GM23338 (cell line): Measurements from ENCODE around the gene FGD4. TPM values are rescaled to one million over a fixed set of nuclear protein-coding genes. Genes with fewer than 3 reads are reported as not detected.

Experiments used
- ATAC-seq: fragments of 200-7000 bp; cut with Tn5 transposase; 3 replicates; pipeline ENCODE4 v1.9.1; 2020
- DNase-seq: peaks from one replicate; pipeline ENCODE4 v3.0.0-alpha.2; 2015; ENCODE audit warnings: low spot score
- H2AFZ ChIP-seq: fragments of 200-600 bp; sonication (generic); 2 replicates; pipeline ENCODE4 v1.8.0; 2016; ENCODE audit warnings: antibody characterized with exemption, mild to moderate bottlenecking, moderate library complexity
- H3F3A ChIP-seq: fragments of 200-600 bp; sonication (generic); replicated peaks from 2 replicates; pipeline ENCODE4 v1.8.0; 2017; ENCODE audit warnings: antibody characterized with exemption, mixed run types, low read depth
- H3K27ac ChIP-seq: fragments of 200-600 bp; sonication (generic); 2 replicates; pipeline ENCODE4 v1.6.1; 2016; ENCODE audit warnings: low read depth
- H3K27me3 ChIP-seq: fragments of 200-600 bp; sonication (generic); 2 replicates; pipeline ENCODE4 v1.8.0; 2016; ENCODE audit warnings: mild to moderate bottlenecking, mixed run types, moderate library complexity; ENCODE audit not compliant: insufficient read depth
- H3K36me3 ChIP-seq: fragments of 200-600 bp; sonication (generic); 2 replicates; pipeline ENCODE4 v1.8.0; 2016; ENCODE audit warnings: mild to moderate bottlenecking; ENCODE audit not compliant: insufficient read depth
- H3K4me1 ChIP-seq: fragments of 200-600 bp; sonication (generic); 2 replicates; pipeline ENCODE4 v1.8.0; 2016; ENCODE audit warnings: mild to moderate bottlenecking, moderate library complexity; ENCODE audit not compliant: insufficient read depth
- H3K4me2 ChIP-seq: fragments of 200-600 bp; sonication (generic); 2 replicates; pipeline ENCODE4 v1.7.1; 2017; ENCODE audit warnings: mixed run types
- H3K4me3 ChIP-seq: fragments of 200-600 bp; sonication (generic); 2 replicates; pipeline ENCODE4 v1.6.1; 2016; ENCODE audit warnings: mixed run types
- H3K79me2 ChIP-seq: fragments of 200-600 bp; sonication (generic); replicated peaks from 2 replicates; pipeline ENCODE4 v1.8.0; 2017; ENCODE audit warnings: mild to moderate bottlenecking; ENCODE audit not compliant: insufficient read depth
- H3K9me2 ChIP-seq: fragments of 200-600 bp; sonication (generic); 2 replicates; pipeline ENCODE4 v1.8.0; 2017; ENCODE audit not compliant: insufficient read depth
- H4K20me1 ChIP-seq: fragments of 200-600 bp; sonication (generic); replicated peaks from 2 replicates; pipeline ENCODE4 v1.8.0; 2017; ENCODE audit warnings: mild to moderate bottlenecking; ENCODE audit not compliant: insufficient read depth
- H3K27ac Mint-ChIP-seq: 2 replicates; pipeline ENCODE4 v1.8.0; 2020; ENCODE audit warnings: inconsistent platforms, mild to moderate bottlenecking, moderate library complexity, mixed read lengths
- H3K27me3 Mint-ChIP-seq: 3 replicates; pipeline ENCODE4 v1.8.0; 2022; ENCODE audit warnings: low read depth, mild to moderate bottlenecking, moderate library complexity, mixed read lengths, inconsistent platforms; ENCODE audit not compliant: insufficient read depth, poor library complexity
- H3K36me3 Mint-ChIP-seq: 3 replicates; pipeline ENCODE4 v1.8.0; 2021; ENCODE audit warnings: low read depth, mild to moderate bottlenecking, inconsistent platforms, moderate library complexity, mixed read lengths
- H3K4me1 Mint-ChIP-seq: 3 replicates; pipeline ENCODE4 v1.8.0; 2020; ENCODE audit warnings: mild to moderate bottlenecking, inconsistent platforms, mixed read lengths
- H3K4me3 Mint-ChIP-seq: 3 replicates; pipeline ENCODE4 v1.8.0; 2021; ENCODE audit warnings: moderate library complexity, mild to moderate bottlenecking, inconsistent platforms, mixed read lengths
- H3K9me3 Mint-ChIP-seq: 3 replicates; pipeline ENCODE4 v1.8.0; 2020; ENCODE audit warnings: moderate library complexity, mild to moderate bottlenecking, inconsistent platforms, mixed read lengths
- CREB1 ChIP-seq: fragments of 250-450 bp; sonication (Bioruptor Pico); IDR thresholded peaks from 2 replicates; pipeline ENCODE4 v1.5.0; 2020; ENCODE audit warnings: low read depth, mild to moderate bottlenecking, moderate library complexity
- EZH2phosphoT487 ChIP-seq: fragments of 200-600 bp; sonication (generic); IDR thresholded peaks from one replicate; pipeline ENCODE4 v1.8.1; 2018; ENCODE audit warnings: antibody characterized with exemption; ENCODE audit not compliant: unreplicated experiment
- JUNB ChIP-seq: IDR thresholded peaks from one replicate; pipeline ENCODE4 v1.6.1; 2016; ENCODE audit warnings: antibody characterized with exemption; ENCODE audit not compliant: unreplicated experiment
- POLR2AphosphoS5 ChIP-seq: IDR thresholded peaks from 2 replicates; pipeline ENCODE4 v1.6.1; 2016; ENCODE audit warnings: antibody characterized with exemption, low read depth
- polyA plus RNA-seq: library from polyadenylated mRNA; unstranded; fragments of >200 nt; fragmentation: Nextera tagmentation; extraction: Ambion mirVana; gene quantifications from 2 replicates; pipeline ENCODE4 v1.2.1, GENCODE V29; 2016
- total RNA-seq: library from RNA; depleted of rRNA; stranded (reverse); fragments of >200 nt; shearing (Covaris generic); gene quantifications from 2 replicates; pipeline ENCODE4 v1.2.3, GENCODE V29; 2014
- TF ChIP-seq, protein P1 (sequence below): IDR thresholded peaks from one replicate; pipeline ENCODE4 v1.6.1; 2018; ENCODE audit warnings: antibody characterized with exemption; ENCODE audit not compliant: unreplicated experiment
- TF ChIP-seq, protein P2 (sequence below), 2 experiments: fragments of 200-600 bp in 1 of 2; sonication (generic) in 1 of 2; conservative IDR thresholded peaks; 2 replicates each; pipeline versions ENCODE4 v1.5.1 to v1.6.1; 2016 to 2017; ENCODE audit warnings: antibody characterized with exemption in 2 of 2, low read depth in 2 of 2, mild to moderate bottlenecking in 2 of 2, moderate library complexity in 1 of 2
- TF ChIP-seq, protein P3 (sequence below): fragments of 250-450 bp; sonication (Bioruptor Pico); IDR thresholded peaks from 2 replicates; pipeline ENCODE4 v1.5.0; 2020; ENCODE audit warnings: mild to moderate bottlenecking, moderate library complexity
- TF ChIP-seq, protein P4 (sequence below): IDR thresholded peaks from 2 replicates; pipeline ENCODE4 v1.6.1; 2016; ENCODE audit warnings: antibody characterized with exemption

Gene FGD4
- total and polyA plus RNA-seq, 2 experiments from 2014 or later: 24.3 to 54.3 TPM

DNA sequence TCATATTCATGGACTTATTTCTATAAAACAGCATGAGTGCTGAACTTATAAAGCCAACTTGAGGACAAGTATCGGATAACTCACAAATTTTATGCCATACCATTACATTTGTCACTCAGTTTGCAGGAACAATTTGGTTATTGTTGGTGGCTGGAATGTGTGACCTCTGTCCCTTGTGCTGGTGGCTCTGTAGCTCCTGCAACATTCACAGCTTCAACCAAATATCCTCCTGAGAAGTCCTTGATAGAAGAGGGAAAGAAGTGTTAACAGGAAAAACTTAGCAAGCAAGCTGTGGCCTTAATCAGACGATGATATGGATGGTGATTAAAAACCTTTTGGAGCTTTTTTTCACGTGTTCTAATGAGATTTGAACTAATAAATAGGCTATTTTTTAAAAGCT lies 218.8 kb downstream of the FGD4 start:
- Histone ChIP-seq H3K4me2 (no peak overlapping the region), H3K4me3 (no peak overlapping the region), H3K36me3 (peaks cover 10% of the 10 kb centered on the region; the same call in 1 of the 2 replicates), H3K79me2 (no peaks in the 10 kb centered on the region; the same call in 1 of the 2 replicates), H3F3A (peaks cover 10% of the 10 kb centered on the region; the same call in 1 of the 2 replicates), H4K20me1 (peaks cover 9% of the 10 kb centered on the region), H2AFZ (no peak overlapping the region), H3K27me3 (no peaks in the 10 kb centered on the region), H3K9me2 (no peaks in the 10 kb centered on the region), H3K27ac (no peak overlapping the region), H3K4me1 (no peaks in the 10 kb centered on the region)
- ATAC-seq (no peak), DNase-seq (no peak)
- no peaks in the 10 kb centered on the region for H3K27me3 Mint-ChIP-seq
- H3K4me3 Mint-ChIP-seq: no peak overlapping the region
- TF ChIP-seq CREB1: no peak
- no peak for TF ChIP-seq JUNB
- TF ChIP-seq, protein P1, sequence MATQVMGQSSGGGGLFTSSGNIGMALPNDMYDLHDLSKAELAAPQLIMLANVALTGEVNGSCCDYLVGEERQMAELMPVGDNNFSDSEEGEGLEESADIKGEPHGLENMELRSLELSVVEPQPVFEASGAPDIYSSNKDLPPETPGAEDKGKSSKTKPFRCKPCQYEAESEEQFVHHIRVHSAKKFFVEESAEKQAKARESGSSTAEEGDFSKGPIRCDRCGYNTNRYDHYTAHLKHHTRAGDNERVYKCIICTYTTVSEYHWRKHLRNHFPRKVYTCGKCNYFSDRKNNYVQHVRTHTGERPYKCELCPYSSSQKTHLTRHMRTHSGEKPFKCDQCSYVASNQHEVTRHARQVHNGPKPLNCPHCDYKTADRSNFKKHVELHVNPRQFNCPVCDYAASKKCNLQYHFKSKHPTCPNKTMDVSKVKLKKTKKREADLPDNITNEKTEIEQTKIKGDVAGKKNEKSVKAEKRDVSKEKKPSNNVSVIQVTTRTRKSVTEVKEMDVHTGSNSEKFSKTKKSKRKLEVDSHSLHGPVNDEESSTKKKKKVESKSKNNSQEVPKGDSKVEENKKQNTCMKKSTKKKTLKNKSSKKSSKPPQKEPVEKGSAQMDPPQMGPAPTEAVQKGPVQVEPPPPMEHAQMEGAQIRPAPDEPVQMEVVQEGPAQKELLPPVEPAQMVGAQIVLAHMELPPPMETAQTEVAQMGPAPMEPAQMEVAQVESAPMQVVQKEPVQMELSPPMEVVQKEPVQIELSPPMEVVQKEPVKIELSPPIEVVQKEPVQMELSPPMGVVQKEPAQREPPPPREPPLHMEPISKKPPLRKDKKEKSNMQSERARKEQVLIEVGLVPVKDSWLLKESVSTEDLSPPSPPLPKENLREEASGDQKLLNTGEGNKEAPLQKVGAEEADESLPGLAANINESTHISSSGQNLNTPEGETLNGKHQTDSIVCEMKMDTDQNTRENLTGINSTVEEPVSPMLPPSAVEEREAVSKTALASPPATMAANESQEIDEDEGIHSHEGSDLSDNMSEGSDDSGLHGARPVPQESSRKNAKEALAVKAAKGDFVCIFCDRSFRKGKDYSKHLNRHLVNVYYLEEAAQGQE: no peak
- TF ChIP-seq, protein P2, sequence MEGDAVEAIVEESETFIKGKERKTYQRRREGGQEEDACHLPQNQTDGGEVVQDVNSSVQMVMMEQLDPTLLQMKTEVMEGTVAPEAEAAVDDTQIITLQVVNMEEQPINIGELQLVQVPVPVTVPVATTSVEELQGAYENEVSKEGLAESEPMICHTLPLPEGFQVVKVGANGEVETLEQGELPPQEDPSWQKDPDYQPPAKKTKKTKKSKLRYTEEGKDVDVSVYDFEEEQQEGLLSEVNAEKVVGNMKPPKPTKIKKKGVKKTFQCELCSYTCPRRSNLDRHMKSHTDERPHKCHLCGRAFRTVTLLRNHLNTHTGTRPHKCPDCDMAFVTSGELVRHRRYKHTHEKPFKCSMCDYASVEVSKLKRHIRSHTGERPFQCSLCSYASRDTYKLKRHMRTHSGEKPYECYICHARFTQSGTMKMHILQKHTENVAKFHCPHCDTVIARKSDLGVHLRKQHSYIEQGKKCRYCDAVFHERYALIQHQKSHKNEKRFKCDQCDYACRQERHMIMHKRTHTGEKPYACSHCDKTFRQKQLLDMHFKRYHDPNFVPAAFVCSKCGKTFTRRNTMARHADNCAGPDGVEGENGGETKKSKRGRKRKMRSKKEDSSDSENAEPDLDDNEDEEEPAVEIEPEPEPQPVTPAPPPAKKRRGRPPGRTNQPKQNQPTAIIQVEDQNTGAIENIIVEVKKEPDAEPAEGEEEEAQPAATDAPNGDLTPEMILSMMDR (conservative IDR thresholded peaks at IDR 0.05; ENCODE audit: low read depth in 2 of 2): no peak
- TF ChIP-seq EZH2phosphoT487: no peak
- TF ChIP-seq, protein P3, sequence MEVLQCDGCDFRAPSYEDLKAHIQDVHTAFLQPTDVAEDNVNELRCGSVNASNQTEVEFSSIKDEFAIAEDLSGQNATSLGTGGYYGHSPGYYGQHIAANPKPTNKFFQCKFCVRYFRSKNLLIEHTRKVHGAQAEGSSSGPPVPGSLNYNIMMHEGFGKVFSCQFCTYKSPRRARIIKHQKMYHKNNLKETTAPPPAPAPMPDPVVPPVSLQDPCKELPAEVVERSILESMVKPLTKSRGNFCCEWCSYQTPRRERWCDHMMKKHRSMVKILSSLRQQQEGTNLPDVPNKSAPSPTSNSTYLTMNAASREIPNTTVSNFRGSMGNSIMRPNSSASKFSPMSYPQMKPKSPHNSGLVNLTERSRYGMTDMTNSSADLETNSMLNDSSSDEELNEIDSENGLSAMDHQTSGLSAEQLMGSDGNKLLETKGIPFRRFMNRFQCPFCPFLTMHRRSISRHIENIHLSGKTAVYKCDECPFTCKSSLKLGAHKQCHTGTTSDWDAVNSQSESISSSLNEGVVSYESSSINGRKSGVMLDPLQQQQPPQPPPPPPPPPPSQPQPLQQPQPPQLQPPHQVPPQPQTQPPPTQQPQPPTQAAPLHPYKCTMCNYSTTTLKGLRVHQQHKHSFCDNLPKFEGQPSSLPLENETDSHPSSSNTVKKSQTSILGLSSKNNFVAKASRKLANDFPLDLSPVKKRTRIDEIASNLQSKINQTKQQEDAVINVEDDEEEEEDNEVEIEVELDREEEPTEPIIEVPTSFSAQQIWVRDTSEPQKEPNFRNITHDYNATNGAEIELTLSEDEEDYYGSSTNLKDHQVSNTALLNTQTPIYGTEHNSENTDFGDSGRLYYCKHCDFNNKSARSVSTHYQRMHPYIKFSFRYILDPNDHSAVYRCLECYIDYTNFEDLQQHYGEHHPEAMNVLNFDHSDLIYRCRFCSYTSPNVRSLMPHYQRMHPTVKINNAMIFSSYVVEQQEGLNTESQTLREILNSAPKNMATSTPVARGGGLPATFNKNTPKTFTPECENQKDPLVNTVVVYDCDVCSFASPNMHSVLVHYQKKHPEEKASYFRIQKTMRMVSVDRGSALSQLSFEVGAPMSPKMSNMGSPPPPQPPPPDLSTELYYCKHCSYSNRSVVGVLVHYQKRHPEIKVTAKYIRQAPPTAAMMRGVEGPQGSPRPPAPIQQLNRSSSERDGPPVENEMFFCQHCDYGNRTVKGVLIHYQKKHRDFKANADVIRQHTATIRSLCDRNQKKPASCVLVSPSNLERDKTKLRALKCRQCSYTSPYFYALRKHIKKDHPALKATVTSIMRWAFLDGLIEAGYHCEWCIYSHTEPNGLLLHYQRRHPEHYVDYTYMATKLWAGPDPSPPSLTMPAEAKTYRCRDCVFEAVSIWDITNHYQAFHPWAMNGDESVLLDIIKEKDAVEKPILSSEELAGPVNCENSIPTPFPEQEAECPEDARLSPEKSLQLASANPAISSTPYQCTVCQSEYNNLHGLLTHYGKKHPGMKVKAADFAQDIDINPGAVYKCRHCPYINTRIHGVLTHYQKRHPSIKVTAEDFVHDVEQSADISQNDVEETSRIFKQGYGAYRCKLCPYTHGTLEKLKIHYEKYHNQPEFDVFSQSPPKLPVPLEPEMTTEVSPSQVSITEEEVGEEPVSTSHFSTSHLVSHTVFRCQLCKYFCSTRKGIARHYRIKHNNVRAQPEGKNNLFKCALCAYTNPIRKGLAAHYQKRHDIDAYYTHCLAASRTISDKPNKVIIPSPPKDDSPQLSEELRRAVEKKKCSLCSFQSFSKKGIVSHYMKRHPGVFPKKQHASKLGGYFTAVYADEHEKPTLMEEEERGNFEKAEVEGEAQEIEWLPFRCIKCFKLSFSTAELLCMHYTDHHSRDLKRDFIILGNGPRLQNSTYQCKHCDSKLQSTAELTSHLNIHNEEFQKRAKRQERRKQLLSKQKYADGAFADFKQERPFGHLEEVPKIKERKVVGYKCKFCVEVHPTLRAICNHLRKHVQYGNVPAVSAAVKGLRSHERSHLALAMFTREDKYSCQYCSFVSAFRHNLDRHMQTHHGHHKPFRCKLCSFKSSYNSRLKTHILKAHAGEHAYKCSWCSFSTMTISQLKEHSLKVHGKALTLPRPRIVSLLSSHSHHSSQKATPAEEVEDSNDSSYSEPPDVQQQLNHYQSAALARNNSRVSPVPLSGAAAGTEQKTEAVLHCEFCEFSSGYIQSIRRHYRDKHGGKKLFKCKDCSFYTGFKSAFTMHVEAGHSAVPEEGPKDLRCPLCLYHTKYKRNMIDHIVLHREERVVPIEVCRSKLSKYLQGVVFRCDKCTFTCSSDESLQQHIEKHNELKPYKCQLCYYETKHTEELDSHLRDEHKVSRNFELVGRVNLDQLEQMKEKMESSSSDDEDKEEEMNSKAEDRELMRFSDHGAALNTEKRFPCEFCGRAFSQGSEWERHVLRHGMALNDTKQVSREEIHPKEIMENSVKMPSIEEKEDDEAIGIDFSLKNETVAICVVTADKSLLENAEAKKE (CRISPR knock-in tag): no peak
- TF ChIP-seq, protein P4, sequence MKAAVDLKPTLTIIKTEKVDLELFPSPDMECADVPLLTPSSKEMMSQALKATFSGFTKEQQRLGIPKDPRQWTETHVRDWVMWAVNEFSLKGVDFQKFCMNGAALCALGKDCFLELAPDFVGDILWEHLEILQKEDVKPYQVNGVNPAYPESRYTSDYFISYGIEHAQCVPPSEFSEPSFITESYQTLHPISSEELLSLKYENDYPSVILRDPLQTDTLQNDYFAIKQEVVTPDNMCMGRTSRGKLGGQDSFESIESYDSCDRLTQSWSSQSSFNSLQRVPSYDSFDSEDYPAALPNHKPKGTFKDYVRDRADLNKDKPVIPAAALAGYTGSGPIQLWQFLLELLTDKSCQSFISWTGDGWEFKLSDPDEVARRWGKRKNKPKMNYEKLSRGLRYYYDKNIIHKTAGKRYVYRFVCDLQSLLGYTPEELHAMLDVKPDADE: no peak
- no peak for TF ChIP-seq POLR2AphosphoS5
- no peak overlapping the region for H3K27ac Mint-ChIP-seq
- peaks cover 54% of the 10 kb centered on the region for H3K36me3 Mint-ChIP-seq
- 0 out of 3 replicates have a peak, but pooled peaks cover 3% of the 10 kb centered on the region for H3K4me1 Mint-ChIP-seq
- H3K9me3 Mint-ChIP-seq: no peaks in the 10 kb centered on the region
